Trophoblast cell (in vitro differentiated cells and primary cell): ENCODE measurements around the gene OTOG.

Experiments
- DNase-seq, 2 donors: peaks; one replicate each; pipeline ENCODE4 v3.0.0-alpha.2; 2016
- H2AFZ ChIP-seq: 2 replicates; pipeline ENCODE4 v1.6.1; 2013; ENCODE audit warnings: low read length, moderate library complexity, mild to moderate bottlenecking; ENCODE audit not compliant: insufficient read depth, poor library complexity
- H2AK5ac ChIP-seq: 2 replicates; pipeline ENCODE4 v1.6.1; 2013; ENCODE audit warnings: mild to moderate bottlenecking, low read length
- H2BK120ac ChIP-seq: 2 replicates; pipeline ENCODE4 v1.6.1; 2013; ENCODE audit warnings: low read length, mild to moderate bottlenecking, moderate library complexity; ENCODE audit not compliant: insufficient read depth, poor library complexity
- H2BK12ac ChIP-seq: 2 replicates; pipeline ENCODE4 v1.6.1; 2013; ENCODE audit warnings: mild to moderate bottlenecking, low read length, moderate library complexity
- H2BK5ac ChIP-seq: 2 replicates; pipeline ENCODE4 v1.6.1; 2013; ENCODE audit warnings: low read length, low read depth, moderate library complexity, mild to moderate bottlenecking; ENCODE audit not compliant: poor library complexity
- H3K14ac ChIP-seq: 2 replicates; pipeline ENCODE4 v1.6.1; 2013; ENCODE audit warnings: mild to moderate bottlenecking, low read length
- H3K18ac ChIP-seq: 2 replicates; pipeline ENCODE4 v1.6.1; 2013; ENCODE audit warnings: mild to moderate bottlenecking, low read length
- H3K23ac ChIP-seq: 2 replicates; pipeline ENCODE4 v1.6.1; 2013; ENCODE audit warnings: low read length
- H3K27ac ChIP-seq: 2 replicates; pipeline ENCODE4 v1.5.1; 2013; ENCODE audit warnings: low read depth, mild to moderate bottlenecking, inconsistent platforms, low read length, moderate library complexity
- H3K27me3 ChIP-seq: 2 replicates; pipeline ENCODE4 v1.6.1; 2013; ENCODE audit warnings: inconsistent platforms, mild to moderate bottlenecking, low read length, moderate library complexity; ENCODE audit not compliant: insufficient read depth
- H3K36me3 ChIP-seq, 2 experiments: 1 replicate in 1 of 2; 2 replicates in 1 of 2; pipeline ENCODE4 v1.6.1; 2013; ENCODE audit warnings: low read length in 2 of 2, mild to moderate bottlenecking in 2 of 2, moderate library complexity in 1 of 2; ENCODE audit not compliant: insufficient read depth in 2 of 2, control insufficient read depth in 1 of 2
- H3K4ac ChIP-seq: 2 replicates; pipeline ENCODE4 v1.6.1; 2013; ENCODE audit warnings: low read depth, mild to moderate bottlenecking, low read length, moderate library complexity
- H3K4me1 ChIP-seq, 2 experiments: 1 replicate in 1 of 2; 2 replicates in 1 of 2; pipeline ENCODE4 v1.6.1; 2013; ENCODE audit warnings: low read length in 2 of 2, mild to moderate bottlenecking in 2 of 2, moderate library complexity in 1 of 2; ENCODE audit not compliant: insufficient read depth in 2 of 2, control insufficient read depth in 1 of 2
- H3K4me2 ChIP-seq: 2 replicates; pipeline ENCODE4 v1.6.1; 2013; ENCODE audit warnings: inconsistent platforms, mild to moderate bottlenecking, low read length, moderate library complexity
- H3K4me3 ChIP-seq: 2 replicates; pipeline ENCODE4 v1.5.1; 2013; ENCODE audit warnings: mild to moderate bottlenecking, low read depth, low read length, inconsistent platforms
- H3K79me1 ChIP-seq: one replicate; pipeline ENCODE4 v1.6.1; 2013; ENCODE audit warnings: low read length
- H3K79me2 ChIP-seq: 2 replicates; pipeline ENCODE4 v1.6.1; 2013; ENCODE audit warnings: low read length, mild to moderate bottlenecking; ENCODE audit not compliant: control insufficient read depth, insufficient read depth, poor library complexity
- H3K9ac ChIP-seq: 2 replicates; pipeline ENCODE4 v1.6.1; 2013; ENCODE audit warnings: mild to moderate bottlenecking, low read length
- H3K9me3 ChIP-seq: 2 replicates; pipeline ENCODE4 v1.6.1; 2013; ENCODE audit warnings: low read depth, mild to moderate bottlenecking, control low read depth, inconsistent platforms, low read length; ENCODE audit not compliant: insufficient read depth
- H4K12ac ChIP-seq: 2 replicates; pipeline ENCODE4 v1.6.1; 2013; ENCODE audit warnings: low read depth, mild to moderate bottlenecking, low read length, moderate library complexity
- H4K8ac ChIP-seq: 2 replicates; pipeline ENCODE4 v1.6.1; 2013; ENCODE audit warnings: low read depth, mild to moderate bottlenecking, low read length, moderate library complexity
- H4K91ac ChIP-seq: one replicate; pipeline ENCODE4 v1.6.1; 2013; ENCODE audit warnings: low read depth, mild to moderate bottlenecking, low read length, moderate library complexity
- WGBS: extraction: QIAGEN DNeasy Blood & Tissue Kit; methylation state at CpG from one replicate; pipeline ENCODE4 v1.1.7; 2013; ENCODE audit warnings: missing lambda C conversion rate; ENCODE audit not compliant: insufficient read length, insufficient coverage; ENCODE audit errors: extremely low coverage; 5-methylcytosine and 5-hydroxymethylcytosine counted together

Gene OTOG

DNA sequence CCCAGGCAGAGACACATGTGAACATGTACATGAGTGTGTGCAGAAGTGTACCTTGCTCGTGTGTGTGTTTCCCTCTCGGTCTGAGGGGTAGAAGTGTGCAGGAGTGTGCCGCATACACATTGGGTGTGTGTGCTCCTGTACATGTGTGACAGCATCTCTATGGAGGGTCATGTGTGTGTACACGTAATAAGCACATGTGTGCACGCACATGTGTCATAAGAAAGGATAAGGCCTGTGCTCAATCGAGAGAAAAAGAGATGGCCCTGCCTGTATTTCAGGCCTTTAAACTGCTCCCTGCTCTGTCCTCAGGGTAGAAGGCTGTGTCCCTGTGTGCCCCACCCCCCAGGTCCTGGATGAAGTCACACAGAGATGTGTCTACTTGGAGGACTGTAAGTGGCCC lies 61.8 kb downstream of the OTOG start:
- Histone ChIP-seq H3K4me3 (no peak overlapping the region), H4K91ac (no peak overlapping the region), H3K18ac (no peak overlapping the region), H2BK5ac (no peak overlapping the region), H3K9ac (no peak overlapping the region), H3K27ac (no peak overlapping the region), H3K23ac (no peak overlapping the region), H2AK5ac (no peak overlapping the region), H3K9me3 (peaks cover 3% of the 10 kb centered on the region), H3K4ac (no peak overlapping the region), H2BK120ac (no peak overlapping the region), H3K14ac (no peak overlapping the region), H3K36me3 (no peaks in the 10 kb centered on the region), H3K79me1 (no peaks in the 10 kb centered on the region), H2AFZ (no peak overlapping the region), H3K27me3 (no peaks in the 10 kb centered on the region), H2BK12ac (no peak overlapping the region), H4K8ac (no peak overlapping the region), H3K79me2 (no peaks in the 10 kb centered on the region), H4K12ac (no peak overlapping the region), H3K4me2 (no peak overlapping the region), H3K4me1 (no peaks in the 10 kb centered on the region)
- no peak for DNase-seq
- WGBS = no CpG with 5 or more reads among the region's 6 CpGs

DNA sequence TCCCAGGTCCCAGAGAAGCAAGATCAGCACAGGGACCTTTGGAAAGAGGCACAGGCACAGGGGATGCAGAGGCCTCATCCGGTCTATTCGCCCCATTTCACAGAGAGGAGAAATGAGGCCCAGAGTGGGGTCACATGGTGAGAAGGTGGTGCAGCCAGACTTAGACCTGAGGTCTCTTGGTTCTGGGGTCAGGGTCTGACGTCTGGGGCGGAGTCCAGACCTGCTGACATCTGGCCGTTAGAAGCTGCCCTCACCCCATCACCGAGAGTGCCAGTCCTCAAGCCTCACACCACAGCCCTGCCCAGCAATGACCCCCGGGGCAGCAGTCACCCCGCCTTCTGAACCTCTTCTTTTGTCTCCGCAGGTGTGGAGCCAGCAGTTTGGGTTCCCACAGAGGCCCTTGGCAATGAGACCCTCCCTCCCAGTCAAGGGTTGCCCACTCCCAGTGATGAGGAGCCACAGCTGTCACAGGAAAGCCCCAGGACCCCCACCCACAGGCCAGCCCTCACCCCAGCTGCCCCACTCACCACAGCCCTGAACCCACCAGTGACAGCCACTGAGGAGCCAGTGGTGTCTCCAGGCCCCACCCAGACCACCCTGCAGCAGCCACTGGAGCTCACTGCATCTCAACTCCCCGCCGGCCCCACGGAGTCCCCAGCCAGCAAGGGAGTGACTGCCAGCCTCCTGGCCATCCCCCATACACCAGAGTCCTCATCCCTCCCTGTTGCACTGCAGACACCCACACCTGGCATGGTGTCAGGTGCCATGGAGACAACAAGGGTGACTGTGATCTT lies 62.4 kb downstream of the OTOG start:
- H3K79me1 ChIP-seq = no peaks in the 10 kb centered on the region
- H3K4me1 ChIP-seq = no peaks in the 10 kb centered on the region
- no peak overlapping the region for H4K12ac ChIP-seq
- H4K91ac ChIP-seq = no peak overlapping the region
- H3K27me3 ChIP-seq = no peaks in the 10 kb centered on the region
- no peak overlapping the region for H2AK5ac ChIP-seq
- no peak overlapping the region for H2AFZ ChIP-seq
- no CpG with 5 or more reads among the region's 12 CpGs for WGBS
- H3K14ac ChIP-seq = no peak overlapping the region
- H3K4me2 ChIP-seq = no peak overlapping the region
- no peak overlapping the region for H2BK5ac ChIP-seq
- H3K23ac ChIP-seq = no peak overlapping the region
- H3K79me2 ChIP-seq = no peaks in the 10 kb centered on the region
- no peak overlapping the region for H2BK12ac ChIP-seq
- H3K18ac ChIP-seq = no peak overlapping the region
- H3K27ac ChIP-seq = no peak overlapping the region
- no peak overlapping the region for H2BK120ac ChIP-seq
- peaks cover 3% of the 10 kb centered on the region for H3K9me3 ChIP-seq
- no peak overlapping the region for H3K4ac ChIP-seq
- H3K9ac ChIP-seq = no peak overlapping the region
- H3K36me3 ChIP-seq = no peaks in the 10 kb centered on the region
- no peak for DNase-seq
- H4K8ac ChIP-seq = no peak overlapping the region
- H3K4me3 ChIP-seq = no peak overlapping the region

GRCh38 chr11:17610085-17610894 lies 63.2 kb downstream of the OTOG start:
- no peak overlapping the region for H3K9ac ChIP-seq
- H3K4me3 ChIP-seq = no peak overlapping the region
- no peak overlapping the region for H4K91ac ChIP-seq
- DNase-seq = no peak
- no peak overlapping the region for H3K4me2 ChIP-seq
- H2BK120ac ChIP-seq = no peak overlapping the region
- WGBS = no CpG with 5 or more reads among the region's 17 CpGs
- H3K36me3 ChIP-seq = no peaks in the 10 kb centered on the region
- H3K4ac ChIP-seq = no peak overlapping the region
- H3K18ac ChIP-seq = no peak overlapping the region
- H3K79me1 ChIP-seq = no peaks in the 10 kb centered on the region
- H4K12ac ChIP-seq = no peak overlapping the region
- H3K9me3 ChIP-seq = peaks cover 3% of the 10 kb centered on the region
- H3K27ac ChIP-seq = no peak overlapping the region
- H2BK12ac ChIP-seq = no peak overlapping the region
- H3K23ac ChIP-seq = no peak overlapping the region
- H3K79me2 ChIP-seq = no peaks in the 10 kb centered on the region
- H3K14ac ChIP-seq = no peak overlapping the region
- H2BK5ac ChIP-seq = no peak overlapping the region
- no peak overlapping the region for H2AFZ ChIP-seq
- H2AK5ac ChIP-seq = no peak overlapping the region
- no peak overlapping the region for H4K8ac ChIP-seq
- H3K4me1 ChIP-seq = no peaks in the 10 kb centered on the region
- no peaks in the 10 kb centered on the region for H3K27me3 ChIP-seq

- no peaks in the 10 kb centered on the region for H3K79me2 ChIP-seq
- no peaks in the 10 kb centered on the region for H3K36me3 ChIP-seq
- H3K18ac ChIP-seq = no peak overlapping the region
- H3K9ac ChIP-seq = no peak overlapping the region
- no peak overlapping the region for H3K4me3 ChIP-seq
- no peak overlapping the region for H3K4ac ChIP-seq
- H4K8ac ChIP-seq = no peak overlapping the region
- H2AK5ac ChIP-seq = no peak overlapping the region
- H3K23ac ChIP-seq = no peak overlapping the region
- peaks cover 1% of the 10 kb centered on the region for H3K9me3 ChIP-seq
- no peak overlapping the region for H4K91ac ChIP-seq
- H3K14ac ChIP-seq = no peak overlapping the region
- WGBS = no CpG with 5 or more reads among the region's 12 CpGs
- no peaks in the 10 kb centered on the region for H3K4me1 ChIP-seq
- no peaks in the 10 kb centered on the region for H3K79me1 ChIP-seq
- H2BK120ac ChIP-seq = no peak overlapping the region
- no peaks in the 10 kb centered on the region for H3K27me3 ChIP-seq
- H2AFZ ChIP-seq = no peak overlapping the region
- no peak overlapping the region for H2BK12ac ChIP-seq
- no peak overlapping the region for H3K4me2 ChIP-seq
- H4K12ac ChIP-seq = no peak overlapping the region
- no peak for DNase-seq
- no peak overlapping the region for H2BK5ac ChIP-seq
- no peak overlapping the region for H3K27ac ChIP-seq
These were observed 64.0 kb downstream of the OTOG start for GRCh38 chr11:17611049-17611448.
